GM12872 (cell line): ENCODE results near the gene KRTAP10-11.

ENCODE experiments used
- CTCF ChIP-seq: IDR thresholded peaks from 3 replicates; pipeline ENCODE4 v1.5.1; 2011; ENCODE audit warnings: low read depth, mild to moderate bottlenecking, low read length, moderate library complexity; ENCODE audit not compliant: insufficient read depth

Gene KRTAP10-11

DNA sequence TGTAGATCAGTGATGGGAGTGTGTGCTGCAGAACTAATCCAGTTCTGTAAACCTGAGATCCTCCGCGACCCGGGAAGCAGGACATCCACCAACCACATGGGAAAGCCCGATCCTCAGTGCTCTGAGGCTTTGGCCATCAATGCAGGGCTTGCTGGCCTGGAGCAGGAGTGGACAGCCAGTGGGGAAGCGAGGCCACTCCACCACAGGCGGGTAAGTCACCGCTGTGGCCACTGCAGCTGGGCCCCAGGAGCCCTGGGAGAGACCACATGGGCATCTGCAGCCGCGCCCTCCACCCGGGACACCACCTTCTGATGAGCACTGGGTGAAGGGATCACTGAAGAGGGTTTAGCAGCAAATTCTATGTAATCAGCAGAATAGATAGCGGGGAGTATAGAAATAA, 34.9 kb downstream of the KRTAP10-11 start:
- TF ChIP-seq CTCF = no peak

DNA sequence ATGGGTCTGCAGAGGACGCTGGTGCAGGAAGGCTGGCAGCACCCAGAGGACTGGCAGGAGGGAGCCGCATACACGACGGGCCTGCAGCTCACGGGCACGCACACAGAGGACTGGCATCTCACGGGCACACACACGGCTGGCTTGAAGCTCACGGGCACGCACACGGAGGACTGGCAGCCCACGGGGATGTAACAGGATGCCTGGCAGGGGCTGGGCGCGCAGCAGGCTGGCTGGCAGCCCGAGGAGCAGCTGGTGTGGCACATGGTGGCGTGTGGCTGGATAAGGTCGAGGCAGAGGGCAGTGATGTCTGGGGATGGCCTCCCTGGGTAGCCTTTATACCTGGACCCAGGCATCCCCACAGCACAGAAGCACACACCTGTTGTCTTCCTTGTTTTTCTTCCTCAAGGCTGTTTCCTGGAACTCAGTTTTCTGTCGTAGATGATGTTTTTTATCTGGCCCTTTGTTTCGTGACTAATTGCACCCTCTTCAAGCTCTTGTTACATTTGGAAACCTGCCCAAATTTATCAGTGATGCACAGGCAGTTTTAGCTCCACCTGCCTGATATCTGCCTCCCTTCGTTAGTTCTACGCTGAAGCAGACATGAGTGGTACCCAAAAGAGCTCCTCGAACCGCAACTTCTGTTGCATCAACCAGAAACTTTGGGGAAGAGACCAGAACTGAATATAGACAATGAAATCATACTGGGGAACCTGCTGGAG, 35.8 kb downstream of the KRTAP10-11 start, which contains the start of gene KRTAP12-1:
KRTAP12-1 (minus strand) TSS at position 303 of the 719 bp plus-strand sequence; CDS start at position 263, 40 bp downstream.
- TF ChIP-seq CTCF = no peak

GRCh38 chr21:44682580-44683151, 36.5 kb downstream of the KRTAP10-11 start:
- no peak for TF ChIP-seq CTCF

DNA sequence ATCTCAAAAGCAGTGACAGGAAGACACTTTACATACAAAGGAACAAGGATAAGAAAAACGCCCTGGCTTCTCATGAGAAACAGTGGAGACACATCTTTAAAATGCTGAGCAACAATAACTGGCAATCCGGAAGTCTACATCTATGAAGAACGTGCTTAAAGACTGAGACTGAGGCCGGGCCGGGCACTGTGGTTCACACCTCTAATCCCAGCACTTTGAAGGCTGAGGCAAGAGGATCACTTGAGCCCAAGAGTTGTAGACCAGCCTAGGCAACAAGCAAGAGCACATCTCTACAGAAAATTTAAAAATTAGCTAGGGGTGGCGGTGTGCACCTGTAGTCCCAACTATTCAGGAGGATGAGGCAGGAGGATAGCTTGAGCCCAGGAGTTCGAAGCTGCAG, 37.9 kb downstream of the KRTAP10-11 start:
- TF ChIP-seq CTCF = no peak

DNA sequence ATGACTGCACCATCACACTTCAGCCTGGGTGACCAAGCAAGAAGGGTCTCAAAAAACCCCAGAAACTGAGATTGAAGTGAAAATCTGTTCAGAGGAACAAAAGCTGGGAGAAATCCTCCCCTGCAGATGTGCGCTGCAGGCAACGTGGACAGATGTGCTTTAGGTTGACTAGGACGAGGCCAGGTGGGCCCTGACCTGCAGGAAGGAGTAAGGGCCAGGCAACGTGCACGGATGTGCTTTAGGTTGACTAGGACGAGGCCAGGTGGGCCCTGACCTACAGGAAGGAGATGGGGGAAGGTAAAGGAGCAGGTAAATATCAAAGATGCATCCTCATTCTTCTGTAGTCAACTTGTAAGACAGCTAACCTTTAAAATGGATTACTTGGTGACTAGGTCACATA, 38.3 kb downstream of the KRTAP10-11 start:
- TF ChIP-seq CTCF = no peak

DNA sequence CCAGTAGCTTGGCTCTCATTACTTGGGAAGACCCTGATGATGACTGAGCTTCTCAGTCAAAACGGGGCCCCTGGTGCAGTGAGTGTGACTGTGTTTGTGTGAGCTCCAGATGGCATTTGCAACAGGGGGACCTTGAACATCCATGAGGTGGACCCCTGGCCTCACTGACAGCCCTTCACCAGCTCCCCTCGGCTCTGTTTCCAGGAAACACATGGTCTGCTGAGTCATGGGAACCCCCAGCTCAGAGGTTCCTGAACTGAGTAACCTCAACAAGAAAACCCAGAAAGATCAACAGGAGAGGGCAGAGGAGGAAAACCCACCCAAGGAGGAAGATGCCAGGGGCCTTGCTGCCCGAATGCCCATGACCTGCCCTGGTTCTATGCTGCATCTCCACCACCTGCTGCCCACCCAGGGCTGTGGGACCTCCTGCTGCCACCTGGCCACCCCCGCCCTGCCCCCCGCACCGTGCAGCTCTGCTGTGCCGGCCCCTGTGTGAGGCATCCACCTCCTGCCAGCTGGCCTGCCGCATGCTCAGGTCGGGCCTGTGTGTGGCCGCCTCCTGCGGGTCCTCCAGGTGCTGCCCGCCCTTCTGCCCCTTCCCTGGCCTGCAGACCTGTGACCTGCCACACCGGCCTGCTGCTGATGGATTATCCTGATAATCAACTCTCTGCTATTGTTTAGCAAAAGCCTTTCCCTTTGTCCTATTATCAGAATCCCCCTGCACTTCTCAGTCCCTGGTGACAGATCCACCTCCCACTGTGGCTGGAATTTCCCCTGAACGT, 40.0 kb downstream of the KRTAP10-11 start:
- TF ChIP-seq CTCF = no peak

- no peak for TF ChIP-seq CTCF
These were observed 40.8 kb downstream of the KRTAP10-11 start for GRCh38 chr21:44686843-44687561.
